CD4-positive, CD25-positive, alpha-beta regulatory T cell (primary cell): ENCODE measurements around the gene CNPY1. TPM values are rescaled to one million over a fixed set of nuclear protein-coding genes. Genes with fewer than 3 reads are reported as not detected.

Experiments used
- ATAC-seq, 2 donors: fragments of 150-1000 bp; cut with Tn5 transposase; one replicate each; pipeline ENCODE4 v1.10.0; 2021; ENCODE audit warnings: low read depth in 2 of 2, moderate number of reproducible peaks in 2 of 2, moderate library complexity in 1 of 2
- DNase-seq, 3 donors: peaks; one replicate each; pipeline versions ENCODE4 v3.0.0 to v3.0.0-alpha.2; 2012 to 2022; ENCODE audit warnings: mixed read lengths in 1 of 3
- H3K27ac ChIP-seq: one replicate; pipeline ENCODE4 v1.7.0; 2013; ENCODE audit warnings: mild to moderate bottlenecking, low read length; ENCODE audit not compliant: insufficient read depth, poor library complexity, severe bottlenecking
- H3K27me3 ChIP-seq: one replicate; pipeline ENCODE4 v1.7.0; 2013; ENCODE audit warnings: low read length; ENCODE audit not compliant: control insufficient read depth, insufficient read depth
- H3K36me3 ChIP-seq: one replicate; pipeline ENCODE4 v1.7.0; 2013; ENCODE audit warnings: mild to moderate bottlenecking, low read length, moderate library complexity; ENCODE audit not compliant: control insufficient read depth, insufficient read depth
- H3K4me1 ChIP-seq: 2 replicates; pipeline ENCODE4 v1.7.0; 2013; ENCODE audit warnings: mild to moderate bottlenecking, low read length; ENCODE audit not compliant: insufficient read depth, control insufficient read depth, poor library complexity, severe bottlenecking
- H3K4me3 ChIP-seq: one replicate; pipeline ENCODE4 v1.7.0; 2013; ENCODE audit warnings: low read depth, mild to moderate bottlenecking, low read length, moderate library complexity
- H3K9me3 ChIP-seq, 2 experiments: 1 replicate in 1 of 2; 2 replicates in 1 of 2; pipeline ENCODE4 v1.7.0; 2013; ENCODE audit warnings: low read length in 2 of 2, mild to moderate bottlenecking in 1 of 2, moderate library complexity in 1 of 2; ENCODE audit not compliant: control insufficient read depth in 2 of 2
- H3K27ac Mint-ChIP-seq, 3 donors: one replicate each; pipeline ENCODE4 v1.8.0; 2020 to 2022; ENCODE audit warnings: mild to moderate bottlenecking in 3 of 3, mixed read lengths in 3 of 3, moderate library complexity in 2 of 3
- H3K27me3 Mint-ChIP-seq: one replicate; pipeline ENCODE4 v1.8.0; 2022; ENCODE audit warnings: mild to moderate bottlenecking, mixed read lengths
- H3K36me3 Mint-ChIP-seq: one replicate; pipeline ENCODE4 v1.8.0; 2020; ENCODE audit warnings: mixed read lengths
- H3K4me1 Mint-ChIP-seq, 4 donors: one replicate each; pipeline ENCODE4 v1.8.0; 2020 to 2022; ENCODE audit warnings: mixed read lengths in 4 of 4, mild to moderate bottlenecking in 1 of 4
- H3K4me3 Mint-ChIP-seq, 4 donors: one replicate each; pipeline ENCODE4 v1.8.0; 2020 to 2022; ENCODE audit warnings: mild to moderate bottlenecking in 4 of 4, mixed read lengths in 4 of 4, moderate library complexity in 3 of 4
- H3K9me3 Mint-ChIP-seq, 7 donors: one replicate each; pipeline ENCODE4 v1.8.0; 2020 to 2022; ENCODE audit warnings: mixed read lengths in 7 of 7, mild to moderate bottlenecking in 3 of 7, moderate library complexity in 2 of 7
- polyA plus RNA-seq, 4 donors: library from polyadenylated mRNA; unstranded; fragments of 300-500 nt; fragmentation: Illumina TruSeq; gene quantifications; one replicate each; pipeline ENCODE4 v1.2.3, GENCODE V29; 2021
- total RNA-seq: library from RNA; stranded (reverse); gene quantifications from one replicate; pipeline ENCODE4 v1.2.3, GENCODE V29; 2022

The CNPY1 gene
- total and polyA plus RNA-seq, 5 donors from 2014 or later: not detected

- Mint-ChIP-seq H3K4me3 (no peak overlapping the region), H3K36me3 (no peaks in the 10 kb centered on the region), H3K4me1 (no peaks in the 10 kb centered on the region), H3K9me3 (no peaks in the 10 kb centered on the region), H3K27me3 (no peaks in the 10 kb centered on the region), H3K27ac (no peak overlapping the region)
- DNase-seq (no peak), ATAC-seq (no peak)
- H3K4me3 ChIP-seq: no peak overlapping the region
- no peaks in the 10 kb centered on the region for H3K27me3 ChIP-seq
- no peaks in the 10 kb centered on the region for H3K36me3 ChIP-seq
- no peaks in the 10 kb centered on the region for H3K9me3 ChIP-seq
- H3K27ac ChIP-seq: no peak overlapping the region
- no peaks in the 10 kb centered on the region for H3K4me1 ChIP-seq
Observed at GRCh38 chr7:155576900-155577508, 30.6 kb upstream of the CNPY1 start.

GRCh38 chr7:155576416-155576815 lies 30.1 kb upstream of the CNPY1 start:
- H3K27ac ChIP-seq: no peak overlapping the region
- Mint-ChIP-seq H3K4me1 (no peaks in the 10 kb centered on the region), H3K4me3 (no peak overlapping the region), H3K27ac (no peak overlapping the region), H3K9me3 (no peaks in the 10 kb centered on the region), H3K36me3 (no peaks in the 10 kb centered on the region), H3K27me3 (no peaks in the 10 kb centered on the region)
- no peak overlapping the region for H3K4me3 ChIP-seq
- no peaks in the 10 kb centered on the region for H3K4me1 ChIP-seq
- ATAC-seq: no peak
- DNase-seq: no peak
- no peaks in the 10 kb centered on the region for H3K9me3 ChIP-seq
- no peaks in the 10 kb centered on the region for H3K27me3 ChIP-seq
- no peaks in the 10 kb centered on the region for H3K36me3 ChIP-seq

- Histone ChIP-seq H3K27me3 (no peaks in the 10 kb centered on the region), H3K4me1 (no peaks in the 10 kb centered on the region), H3K9me3 (no peaks in the 10 kb centered on the region), H3K27ac (no peak overlapping the region), H3K36me3 (no peaks in the 10 kb centered on the region), H3K4me3 (no peak overlapping the region)
- Mint-ChIP-seq H3K4me3 (no peak overlapping the region), H3K4me1 (no peaks in the 10 kb centered on the region), H3K36me3 (no peaks in the 10 kb centered on the region), H3K27me3 (no peaks in the 10 kb centered on the region), H3K27ac (no peak overlapping the region), H3K9me3 (no peaks in the 10 kb centered on the region)
- no peak for DNase-seq
- no peak for ATAC-seq
Observed at GRCh38 chr7:155574556-155575290, 28.4 kb upstream of the CNPY1 start.

- no peaks in the 10 kb centered on the region for H3K9me3 ChIP-seq
- H3K27me3 ChIP-seq: no peaks in the 10 kb centered on the region
- no peak overlapping the region for H3K27ac Mint-ChIP-seq
- no peak overlapping the region for H3K27ac ChIP-seq
- no peak overlapping the region for H3K4me3 Mint-ChIP-seq
- no peaks in the 10 kb centered on the region for H3K27me3 Mint-ChIP-seq
- DNase-seq (no peak), ATAC-seq (no peak)
- no peaks in the 10 kb centered on the region for H3K36me3 Mint-ChIP-seq
- H3K4me3 ChIP-seq: no peak overlapping the region
- no peaks in the 10 kb centered on the region for H3K9me3 Mint-ChIP-seq
- H3K36me3 ChIP-seq: no peaks in the 10 kb centered on the region
- no peaks in the 10 kb centered on the region for H3K4me1 Mint-ChIP-seq
- H3K4me1 ChIP-seq: no peaks in the 10 kb centered on the region
Observed at GRCh38 chr7:155571581-155572345, 25.4 kb upstream of the CNPY1 start.

- Mint-ChIP-seq H3K27ac (no peak overlapping the region), H3K27me3 (no peaks in the 10 kb centered on the region), H3K36me3 (no peaks in the 10 kb centered on the region), H3K4me1 (no peaks in the 10 kb centered on the region), H3K4me3 (no peak overlapping the region), H3K9me3 (no peaks in the 10 kb centered on the region)
- no peak overlapping the region for H3K4me3 ChIP-seq
- ATAC-seq: no peak
- H3K27me3 ChIP-seq: no peaks in the 10 kb centered on the region
- H3K9me3 ChIP-seq: no peaks in the 10 kb centered on the region
- no peaks in the 10 kb centered on the region for H3K36me3 ChIP-seq
- no peaks in the 10 kb centered on the region for H3K4me1 ChIP-seq
- H3K27ac ChIP-seq: no peak overlapping the region
- no peak for DNase-seq
Observed at GRCh38 chr7:155570991-155571390, 24.6 kb upstream of the CNPY1 start.

GRCh38 chr7:155570171-155570958 lies 24.0 kb upstream of the CNPY1 start:
- H3K27me3 ChIP-seq: no peaks in the 10 kb centered on the region
- no peak overlapping the region for H3K27ac ChIP-seq
- Mint-ChIP-seq H3K27me3 (no peaks in the 10 kb centered on the region), H3K4me3 (no peak overlapping the region), H3K27ac (no peak overlapping the region), H3K4me1 (no peaks in the 10 kb centered on the region), H3K36me3 (no peaks in the 10 kb centered on the region), H3K9me3 (no peaks in the 10 kb centered on the region)
- no peaks in the 10 kb centered on the region for H3K9me3 ChIP-seq
- DNase-seq: no peak
- H3K4me1 ChIP-seq: no peaks in the 10 kb centered on the region
- no peak overlapping the region for H3K4me3 ChIP-seq
- no peaks in the 10 kb centered on the region for H3K36me3 ChIP-seq
- no peak for ATAC-seq

GRCh38 chr7:155569681-155570080 lies 23.3 kb upstream of the CNPY1 start:
- H3K27ac ChIP-seq: no peak overlapping the region
- H3K9me3 ChIP-seq: no peaks in the 10 kb centered on the region
- Mint-ChIP-seq H3K4me1 (no peaks in the 10 kb centered on the region), H3K27me3 (no peaks in the 10 kb centered on the region), H3K4me3 (no peak overlapping the region), H3K9me3 (no peaks in the 10 kb centered on the region), H3K27ac (no peak overlapping the region), H3K36me3 (no peaks in the 10 kb centered on the region)
- no peaks in the 10 kb centered on the region for H3K36me3 ChIP-seq
- no peak for DNase-seq
- ATAC-seq: no peak
- no peaks in the 10 kb centered on the region for H3K4me1 ChIP-seq
- no peak overlapping the region for H3K4me3 ChIP-seq
- H3K27me3 ChIP-seq: no peaks in the 10 kb centered on the region
